GM21717 (cell line): ENCODE results near the gene SPAG5.
A peak's percentile ranks its signal among the peaks of the same experiment; 100 is the strongest.

Source experiments
- ATAC-seq: cut with Tn5 transposase; IDR thresholded peaks from one replicate; pipeline ENCODE4 v1.9.1; 2021; ENCODE audit warnings: mild to moderate bottlenecking, moderate library complexity; ENCODE audit not compliant: unreplicated experiment

Gene SPAG5

DNA sequence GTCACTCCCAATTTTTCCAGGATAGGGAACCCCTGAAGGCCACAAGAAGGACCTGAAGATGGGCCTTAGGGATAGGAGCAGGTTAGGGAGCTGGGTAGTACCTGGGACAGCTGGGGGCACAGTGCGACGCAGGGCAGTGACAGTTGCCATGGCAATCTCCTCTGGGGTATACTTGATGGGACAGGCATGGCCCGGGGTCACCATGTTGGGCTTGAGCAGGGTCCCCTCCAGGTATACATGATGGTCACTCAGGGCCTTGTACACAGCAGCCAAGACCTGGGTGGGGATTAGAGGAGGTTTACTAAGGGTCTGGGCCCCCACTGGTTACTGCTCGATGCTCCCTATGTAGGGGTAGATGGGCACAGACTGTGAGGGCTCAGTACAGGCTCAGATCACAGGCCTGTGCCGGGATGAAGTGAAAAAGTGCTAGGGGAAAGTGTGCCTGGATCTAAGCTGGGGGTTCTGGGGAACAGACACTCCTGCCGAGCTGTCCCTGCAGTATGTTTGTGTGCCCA is 24.8 kb downstream of the SPAG5 start:
- no peak for ATAC-seq

DNA sequence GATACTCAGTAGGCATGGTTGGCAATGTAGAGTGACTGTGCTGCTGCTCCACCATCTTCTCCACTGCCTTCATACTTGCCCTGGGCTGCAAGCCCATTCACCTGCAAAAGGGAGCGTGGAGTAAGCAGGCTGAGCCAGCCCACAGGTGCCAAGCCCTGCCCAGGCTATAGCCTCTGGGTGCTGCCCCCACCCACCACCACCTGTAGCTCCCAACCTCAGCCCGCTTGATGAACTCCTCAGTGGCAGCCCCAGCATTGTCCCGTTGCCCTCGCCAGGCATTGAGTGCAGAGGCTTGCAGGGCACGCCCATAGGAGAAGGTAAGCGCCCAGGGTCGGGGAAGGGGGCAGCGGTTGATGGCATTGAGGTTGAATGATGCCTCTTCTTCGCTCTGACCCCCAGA is 25.3 kb downstream of the SPAG5 start:
- no peak for ATAC-seq

DNA sequence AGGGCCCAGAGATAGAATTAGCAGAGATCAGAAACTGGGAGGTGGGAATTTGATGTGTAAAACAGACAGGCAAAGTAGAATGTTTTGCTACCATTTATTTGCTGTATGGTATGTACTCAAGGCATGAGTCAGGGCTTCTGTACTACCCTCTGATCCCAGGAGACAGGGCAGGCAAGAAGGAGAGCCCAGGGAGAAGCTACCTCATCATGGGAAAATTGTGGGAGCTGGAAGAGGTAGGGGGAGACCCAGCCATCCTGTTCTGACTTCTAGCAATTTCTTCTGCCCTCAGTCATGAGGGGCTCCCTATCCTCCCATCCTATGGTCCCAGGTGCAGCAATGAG is 25.8 kb downstream of the SPAG5 start:
- ATAC-seq = no peak

DNA sequence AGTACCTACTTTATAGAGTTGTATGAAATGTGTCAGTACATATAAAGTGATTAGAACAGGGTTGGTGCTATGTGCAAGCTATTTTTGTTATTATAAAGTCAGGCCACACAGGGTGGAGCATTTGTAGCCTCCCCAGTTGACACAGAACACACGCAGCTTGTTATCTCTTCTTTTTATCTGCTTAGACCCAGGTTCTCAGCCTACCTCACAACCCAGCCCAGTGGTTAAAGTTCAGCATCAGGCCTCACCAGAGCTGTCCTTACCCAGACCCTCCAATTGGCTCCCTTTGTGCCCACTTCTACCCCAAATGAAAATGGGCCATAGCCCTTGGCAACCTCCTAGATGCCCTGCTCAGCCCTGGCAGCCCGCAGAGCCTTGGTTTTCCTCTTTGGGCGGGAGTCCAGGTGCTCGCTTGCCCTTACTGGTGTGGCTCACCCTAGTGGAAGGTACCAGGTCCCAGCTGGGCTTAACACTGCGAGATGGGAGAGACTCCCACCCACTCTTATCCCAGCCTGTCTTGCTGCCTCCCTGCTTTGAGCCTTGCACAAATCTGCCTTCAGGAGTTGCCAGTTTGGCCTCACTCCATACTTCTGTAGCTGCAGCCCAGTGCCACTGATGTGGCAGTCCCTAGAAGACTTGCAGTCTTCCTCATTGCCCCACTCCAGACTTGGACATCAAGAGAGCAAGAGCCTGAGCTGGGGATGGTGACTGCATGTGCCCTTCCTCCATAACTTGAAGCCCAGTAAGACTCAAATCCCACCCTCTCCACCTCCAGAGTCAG is 26.4 kb downstream of the SPAG5 start:
- ATAC-seq = no peak

DNA sequence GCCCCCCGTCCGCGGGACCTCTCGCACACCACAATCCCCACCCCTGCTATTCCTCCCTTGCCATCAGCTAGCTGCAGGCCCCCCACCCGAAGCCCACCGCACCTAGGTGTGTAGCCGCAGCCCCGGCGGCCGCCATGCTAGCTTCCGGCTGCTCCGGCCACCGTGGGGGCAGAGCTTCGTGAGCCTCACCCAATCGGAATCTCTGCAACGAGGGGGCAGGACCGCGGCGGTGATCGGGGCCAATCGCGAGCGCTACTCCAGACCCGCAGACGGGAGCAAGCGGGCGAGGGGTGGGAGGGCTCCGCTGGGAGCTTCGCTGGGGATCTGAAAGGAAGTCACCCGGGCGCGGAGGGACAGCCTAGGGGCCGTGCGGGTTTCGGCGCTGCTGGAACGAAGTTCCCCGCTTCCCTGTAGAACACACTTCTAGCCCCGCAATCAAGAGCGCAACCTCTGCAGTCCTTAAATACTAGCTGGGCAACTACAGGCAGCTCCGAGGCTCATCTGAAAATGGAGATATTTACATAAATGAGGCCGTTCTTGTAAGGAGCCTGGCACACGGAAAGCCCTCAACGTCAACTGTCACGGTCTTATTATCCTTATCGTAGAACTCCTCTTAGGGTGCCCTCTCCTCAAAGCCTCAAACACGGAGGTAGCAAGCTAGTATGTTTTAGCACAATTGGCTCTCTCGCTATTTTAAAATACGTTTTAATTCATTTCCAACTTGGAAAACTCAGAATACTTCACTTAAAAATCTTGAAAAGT is 27.3 kb downstream of the SPAG5 start, which contains the start of gene PIGS:
PIGS (minus strand) TSS at position 164 of the 762 bp plus-strand sequence; CDS start at position 136, 28 bp downstream.
- peak; percentile 67 for ATAC-seq

DNA sequence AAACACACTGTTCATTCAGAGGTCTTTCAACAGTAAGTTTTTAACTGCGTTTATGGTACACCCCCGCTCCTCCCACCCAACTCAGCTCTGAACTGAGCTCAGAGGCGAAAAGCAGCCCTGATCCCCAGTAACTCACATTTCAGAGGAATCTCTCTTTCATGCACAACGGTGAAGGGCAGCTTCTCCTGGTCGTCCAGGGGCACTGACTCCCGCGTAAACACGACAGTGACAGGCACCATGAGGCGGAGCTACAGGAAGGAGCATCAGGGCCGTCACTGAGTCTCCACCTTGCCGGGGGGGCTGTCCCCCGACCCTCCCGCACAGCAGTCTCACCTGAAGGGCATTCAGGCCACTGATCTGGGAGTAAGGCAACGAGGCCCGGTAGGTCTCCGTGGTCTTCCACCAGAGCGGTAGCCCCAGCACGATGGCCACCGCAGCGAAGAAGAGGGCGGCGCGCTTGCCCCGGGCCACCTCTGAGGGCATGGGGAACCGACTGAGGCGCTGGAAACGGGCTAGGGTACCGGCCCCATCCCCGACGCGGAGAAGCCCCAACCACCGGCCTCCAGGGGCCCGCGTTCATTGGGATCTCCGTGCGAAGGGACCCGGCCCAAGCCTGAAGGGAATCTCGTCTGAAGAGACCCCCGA is 28.0 kb downstream of the SPAG5 start:
- ATAC-seq = peak; percentile 33

DNA sequence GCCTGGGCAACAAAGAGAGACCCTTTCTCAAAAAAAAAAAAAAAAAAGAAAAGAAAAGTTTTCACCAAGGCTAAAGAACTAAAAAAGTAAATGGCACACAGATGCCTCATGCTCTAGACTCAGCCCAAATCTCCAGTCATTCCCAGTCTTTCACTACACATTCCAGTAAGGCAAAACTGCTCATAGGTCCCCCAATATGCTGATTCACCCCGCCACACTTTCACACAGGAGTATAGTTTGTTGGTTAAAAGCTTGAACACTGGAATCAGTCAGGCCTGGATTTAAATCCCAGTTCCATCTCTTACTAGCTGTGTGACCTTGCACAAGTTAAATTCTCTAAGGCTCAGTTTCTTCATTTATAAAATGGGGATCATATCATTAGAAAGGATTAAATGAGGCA is 29.4 kb downstream of the SPAG5 start:
- no peak for ATAC-seq

DNA sequence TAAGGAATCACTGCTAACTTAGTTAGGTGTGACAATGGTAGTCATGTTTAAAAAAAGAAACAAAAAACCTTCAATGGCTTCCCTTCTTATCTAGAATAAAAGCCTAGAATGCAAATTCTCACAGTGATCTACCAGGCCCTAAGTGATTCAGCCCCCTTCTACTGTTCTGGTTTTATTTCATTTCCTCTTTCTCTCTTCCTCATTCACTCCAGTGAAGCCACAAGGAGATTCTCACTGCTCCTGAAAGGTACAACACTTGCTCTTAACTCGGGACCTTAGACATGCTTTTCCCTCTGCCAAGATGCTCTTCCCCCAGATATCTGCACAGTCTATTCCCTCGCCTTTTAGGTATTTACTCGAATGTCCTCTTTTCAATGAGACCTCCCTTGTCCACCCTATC is 31.2 kb downstream of the SPAG5 start:
- no peak for ATAC-seq

DNA sequence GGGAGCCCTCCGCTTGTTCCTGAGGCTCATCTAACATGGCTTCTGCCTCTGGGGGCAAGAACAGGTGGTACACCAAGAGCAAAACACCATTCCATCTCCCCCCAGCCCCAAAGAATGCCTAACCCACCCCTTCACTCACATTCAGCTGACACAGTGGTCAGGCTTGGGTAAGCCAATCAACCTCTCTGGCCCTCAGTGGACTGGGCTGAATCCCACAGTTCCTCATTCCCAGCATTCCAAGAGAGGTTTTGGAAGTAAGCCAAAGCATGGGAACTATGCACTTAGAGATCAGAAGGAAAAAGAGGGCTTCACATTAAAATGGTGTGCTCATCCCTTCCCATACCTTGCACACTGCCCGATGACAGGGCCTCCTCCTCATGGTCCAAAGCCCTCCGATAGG is 35.4 kb downstream of the SPAG5 start:
- ATAC-seq = no peak

DNA sequence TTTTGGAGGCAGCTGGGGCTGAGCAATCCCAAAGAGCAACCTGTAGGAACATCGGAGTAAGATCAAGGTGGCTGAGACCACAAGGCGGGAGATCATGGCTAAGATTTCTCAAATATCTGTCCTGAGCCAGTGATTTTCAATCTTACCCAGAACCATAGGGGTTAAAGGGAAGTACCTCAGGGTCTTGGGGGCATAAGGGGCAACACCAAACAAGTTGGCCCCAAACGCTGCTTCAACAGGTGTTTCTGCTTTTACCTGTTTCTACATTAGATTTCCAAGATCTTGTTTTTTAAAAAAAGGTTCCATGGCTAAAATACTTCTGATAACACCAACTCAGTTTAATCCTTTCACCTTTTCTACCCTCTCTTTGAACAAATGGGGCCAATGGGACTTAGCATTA is 43.8 kb downstream of the SPAG5 start:
- ATAC-seq = no peak

DNA sequence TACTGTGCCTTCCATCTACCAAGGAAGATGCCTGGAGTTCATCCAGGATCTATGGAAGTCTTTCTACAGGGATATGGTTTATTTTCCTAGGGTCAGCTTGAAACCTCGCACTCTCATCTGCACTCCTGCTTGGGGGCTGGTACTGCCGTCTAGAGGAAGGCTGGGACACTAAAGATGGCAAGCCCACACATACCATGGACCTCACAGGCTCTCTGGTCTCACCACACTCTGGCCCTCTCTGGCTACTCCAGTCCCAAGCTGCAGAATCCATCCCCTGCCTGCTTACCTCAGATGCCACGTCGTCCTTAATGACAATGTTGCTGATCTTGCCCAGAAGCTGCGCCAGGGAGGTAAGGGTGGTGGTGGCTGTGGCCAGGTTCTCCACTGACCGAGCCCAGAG is 44.3 kb downstream of the SPAG5 start:
- no peak for ATAC-seq

DNA sequence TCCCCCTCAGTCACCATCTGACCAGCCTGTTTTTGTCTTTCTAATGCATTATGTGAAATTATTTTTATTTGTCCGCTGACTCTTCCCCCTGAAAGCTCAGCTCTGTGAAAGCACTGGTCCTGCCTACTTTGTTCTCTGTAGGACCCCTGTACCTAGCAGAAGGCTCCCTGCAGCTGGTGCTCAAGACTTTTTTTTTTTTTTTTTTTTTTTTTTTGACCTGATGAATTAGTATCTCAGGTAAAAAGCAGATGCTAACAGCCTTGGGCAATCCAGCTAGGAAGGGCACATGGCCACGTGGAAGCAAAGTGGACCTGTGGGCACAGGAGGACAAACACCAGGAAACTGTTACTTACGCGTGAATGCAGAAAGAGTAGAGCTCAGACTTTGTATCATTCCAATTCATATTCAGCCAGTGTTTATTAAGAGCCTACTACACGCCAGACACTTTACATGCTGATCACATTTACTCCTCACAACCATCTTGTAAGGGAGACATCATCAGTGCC is 45.8 kb downstream of the SPAG5 start:
- ATAC-seq = no peak

DNA sequence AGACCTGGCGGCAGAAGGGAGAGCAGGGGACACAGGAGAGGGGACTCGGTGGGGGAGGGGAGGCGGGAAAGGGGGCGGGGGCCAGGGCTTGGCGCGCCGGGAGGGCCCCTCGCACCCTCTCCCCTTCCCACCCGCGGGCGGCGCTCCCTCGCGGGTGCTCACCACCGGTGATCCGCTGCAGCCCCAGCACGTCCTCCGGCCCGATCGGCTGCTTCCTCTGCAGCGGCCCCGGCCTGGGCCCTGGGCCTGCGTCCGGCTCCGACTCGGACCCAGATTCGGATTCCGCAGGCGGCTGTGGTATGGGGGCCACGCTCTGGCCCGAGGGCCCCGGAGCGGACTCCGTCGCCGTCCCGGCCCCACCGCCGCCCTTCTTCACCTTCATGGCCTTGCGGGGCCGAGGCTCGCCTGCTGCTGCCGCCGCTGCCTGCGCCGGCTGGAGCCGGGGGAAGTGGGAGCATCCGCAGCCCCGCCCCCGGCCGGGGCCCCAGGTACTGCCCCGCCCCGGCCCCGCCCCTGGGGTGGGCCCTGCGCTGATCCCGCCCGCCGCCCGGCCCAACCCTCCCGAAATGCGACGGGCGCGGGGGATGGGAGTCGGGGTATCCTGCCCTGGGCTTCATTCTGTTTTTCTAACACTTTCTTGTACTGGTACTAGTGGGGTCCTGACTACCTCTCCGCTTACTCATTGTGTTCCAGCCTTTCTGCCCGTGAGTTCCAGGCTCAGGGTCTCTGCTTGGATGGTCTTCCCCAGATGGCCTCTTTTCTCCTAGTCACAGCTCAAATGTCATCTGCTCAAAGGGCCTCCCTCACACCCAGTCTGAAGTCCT is 46.4 kb downstream of the SPAG5 start, which contains the start of gene UNC119:
UNC119 (minus strand) TSS at position 449 of the 824 bp plus-strand sequence; CDS start at position 382, 67 bp downstream.
- ATAC-seq = peak; percentile 42

DNA sequence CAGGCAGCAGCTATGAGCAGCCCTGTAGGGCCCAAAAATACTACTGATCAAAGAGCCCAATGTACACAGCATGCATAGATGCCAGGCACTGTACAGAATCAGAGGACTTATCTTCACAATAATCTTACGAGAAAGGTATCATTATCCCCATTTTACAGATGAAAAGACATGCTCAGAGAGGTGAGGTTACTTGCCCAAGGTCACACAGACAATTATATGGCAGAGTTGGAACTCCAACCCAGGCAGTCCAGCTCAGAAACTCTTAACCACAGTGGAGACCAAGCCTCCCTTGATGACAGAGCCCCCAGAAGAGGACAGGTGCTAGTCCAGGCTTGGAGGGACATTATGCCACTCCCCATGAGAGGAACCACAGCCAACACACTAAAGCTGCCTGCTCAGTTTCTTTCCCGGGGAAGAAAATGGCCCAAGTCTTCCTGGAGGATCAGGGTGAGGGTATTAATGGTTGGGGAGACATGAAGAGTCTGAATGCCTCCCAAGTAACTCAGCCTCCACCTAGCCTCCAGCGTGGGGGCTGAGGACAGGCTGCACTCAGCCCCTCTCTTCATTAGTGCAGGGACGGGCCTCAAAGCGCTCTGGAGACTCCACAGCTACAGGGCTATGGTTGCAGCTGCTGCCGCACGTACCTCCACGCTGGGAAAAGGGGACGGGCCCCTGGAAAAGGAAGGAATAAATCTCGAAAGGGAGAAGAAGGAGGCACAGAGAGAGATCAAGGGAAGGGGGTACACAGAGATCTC is 47.2 kb downstream of the SPAG5 start:
- ATAC-seq = no peak

DNA sequence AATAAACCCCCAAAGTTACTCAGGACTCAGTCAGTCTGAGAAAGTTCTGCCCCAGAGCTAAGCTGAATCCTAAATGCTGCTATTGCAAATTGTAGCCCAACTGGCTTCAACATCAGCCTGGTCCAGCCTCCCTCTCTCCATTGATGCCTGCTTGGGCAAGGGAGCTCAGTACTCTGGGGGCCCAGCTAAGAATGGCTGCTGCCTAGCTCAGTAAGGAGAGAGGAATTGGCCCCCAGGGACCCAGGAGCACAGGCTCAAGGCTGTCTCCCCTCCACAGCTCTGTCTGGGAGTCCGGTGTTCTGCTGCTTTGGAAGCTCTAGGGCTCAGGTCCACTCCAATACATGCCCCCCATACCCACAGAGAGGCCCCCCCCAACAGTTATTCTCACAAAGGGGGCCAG is 48.0 kb downstream of the SPAG5 start:
- ATAC-seq = no peak

DNA sequence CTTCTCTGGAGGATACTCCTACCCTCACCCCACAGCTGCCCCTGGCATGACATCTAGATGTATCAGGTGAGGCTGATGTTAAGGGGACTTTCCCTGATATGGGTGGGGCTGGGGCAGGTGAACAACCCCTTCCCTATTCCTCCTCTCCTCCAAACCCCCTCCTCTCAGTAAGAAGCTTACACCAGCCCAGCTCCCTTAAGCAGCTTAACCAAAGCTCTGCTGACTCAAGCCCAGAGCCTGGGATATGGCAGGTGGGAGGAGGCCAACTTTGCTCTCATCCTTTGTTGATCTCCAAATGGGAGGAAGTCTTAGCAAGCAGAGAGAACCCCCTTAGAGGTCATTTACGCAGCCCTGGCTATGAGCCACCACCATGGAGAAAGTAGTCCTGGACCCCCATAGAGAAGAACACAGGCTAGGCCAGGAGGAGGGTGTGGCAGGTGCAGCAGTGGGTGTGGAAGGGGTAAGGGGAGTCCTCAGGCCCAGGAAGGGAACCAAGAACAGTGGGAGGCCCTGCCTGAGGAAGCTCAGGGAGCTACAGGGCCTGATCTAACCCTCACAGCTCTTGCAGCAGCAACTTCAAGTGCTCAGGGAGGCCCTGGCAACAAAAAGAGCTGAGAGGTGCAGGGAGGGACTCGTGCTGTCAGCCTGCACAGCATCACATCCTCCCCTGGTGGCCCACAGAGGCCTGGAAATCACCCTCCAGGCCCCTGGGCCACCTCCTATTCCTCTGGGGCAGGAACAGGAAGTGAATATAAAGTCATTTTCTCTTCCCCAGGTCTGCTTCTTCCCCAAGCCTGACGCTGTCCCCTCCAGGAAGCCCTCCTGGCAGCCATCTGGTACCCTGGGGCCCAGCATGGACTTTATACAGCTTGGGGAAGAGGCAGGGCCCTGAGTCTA is 49.3 kb downstream of the SPAG5 start:
- no peak for ATAC-seq

DNA sequence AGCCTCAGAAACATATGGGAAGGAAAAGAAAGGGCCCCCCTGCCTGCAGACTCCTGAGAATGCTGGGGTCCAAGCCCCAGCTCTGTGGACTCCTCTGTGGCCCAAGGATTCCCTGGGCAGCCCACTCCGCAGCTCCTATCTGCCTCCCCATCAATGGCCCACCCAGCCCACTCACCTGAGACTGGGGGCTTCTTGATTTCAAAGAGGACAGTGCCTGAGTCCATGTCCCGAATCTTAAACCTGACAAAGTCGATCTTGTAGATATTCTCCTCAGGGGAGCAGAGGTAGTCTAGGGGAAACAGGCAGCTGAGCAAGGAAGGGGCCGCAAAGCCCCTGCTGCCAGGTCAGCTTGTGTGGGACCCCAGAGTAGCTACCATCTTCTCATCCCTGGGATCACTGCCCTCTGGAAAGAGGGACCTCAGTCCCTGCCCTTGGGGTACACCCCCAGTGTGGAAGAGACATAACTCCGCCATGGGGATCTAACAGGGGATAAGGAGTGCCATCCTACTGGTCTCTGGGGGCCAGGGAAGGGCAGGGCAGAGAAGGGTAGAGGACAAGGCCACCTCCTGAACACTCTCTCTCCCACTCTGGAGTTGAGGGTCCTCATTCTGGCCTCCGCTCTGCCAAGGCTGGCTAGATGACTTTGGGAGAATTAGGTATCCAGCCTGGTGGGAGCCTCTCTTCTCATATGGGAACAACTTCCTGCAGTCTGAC is 50.3 kb downstream of the SPAG5 start:
- no peak for ATAC-seq
